PC-9 (cell line): ENCODE measurements around the gene FAM181B. TPM values are rescaled to one million over a fixed set of nuclear protein-coding genes. Genes with fewer than 3 reads are reported as not detected.
A peak's percentile ranks its signal among the peaks of the same experiment; 100 is the strongest.

Experiments used
- BruUV-seq: library from RNA; stranded (reverse); fragments of 400-500 nt; replicated peaks from 2 replicates; lab custom pipeline; 2021; lab: Mats Ljungman, UMichigan
- CTCF ChIA-PET: fragments of 300-600 bp; sonication (Branson Sonifier 250); formaldehyde crosslinking; loops from one replicate; lab custom pipeline; 2022; ENCODE audit warnings: antibody characterized with exemption; lab: Charles Lee
- POLR2A ChIA-PET: fragments of 300-600 bp; sonication (Branson Sonifier 250); formaldehyde crosslinking; loops from one replicate; lab custom pipeline; 2022; ENCODE audit warnings: antibody characterized with exemption; ENCODE audit not compliant: unreplicated experiment; lab: Charles Lee
- DNase-seq, 2 experiments: peaks; one replicate each; pipeline versions ENCODE4 v3.0.0 to v3.0.0-alpha.2; 2015 to 2022; ENCODE audit warnings: mixed read lengths in 1 of 2
- H2AFZ ChIP-seq: fragments of 200-600 bp; sonication (generic); 2 replicates; pipeline ENCODE4 v1.8.1; 2017; ENCODE audit warnings: antibody characterized with exemption
- H3F3A ChIP-seq: fragments of 200-600 bp; sonication (generic); 2 replicates; pipeline ENCODE4 v1.8.1; 2017; ENCODE audit warnings: antibody characterized with exemption, mild to moderate bottlenecking, low read depth; ENCODE audit not compliant: insufficient read depth
- H3K27ac ChIP-seq: fragments of 200-600 bp; sonication (generic); 2 replicates; pipeline ENCODE4 v1.6.1; 2016; ENCODE audit warnings: mixed run types
- H3K27me3 ChIP-seq: fragments of 200-600 bp; sonication (generic); 2 replicates; pipeline ENCODE4 v1.6.1; 2016; ENCODE audit warnings: low read depth, mixed run types; ENCODE audit not compliant: insufficient read depth
- H3K36me3 ChIP-seq: fragments of 200-600 bp; sonication (generic); 2 replicates; pipeline ENCODE4 v1.6.1; 2016; ENCODE audit warnings: low read depth, mixed run types
- H3K4me1 ChIP-seq: fragments of 200-600 bp; sonication (generic); replicated peaks from 2 replicates; pipeline ENCODE4 v1.6.1; 2016; ENCODE audit warnings: mixed run types; ENCODE audit not compliant: insufficient read depth
- H3K4me2 ChIP-seq: fragments of 200-600 bp; sonication (generic); 2 replicates; pipeline ENCODE4 v1.6.1; 2017; ENCODE audit warnings: mixed run types
- H3K4me3 ChIP-seq: fragments of 200-600 bp; sonication (generic); 2 replicates; pipeline ENCODE4 v1.6.1; 2016; ENCODE audit warnings: mixed run types
- H3K79me2 ChIP-seq: fragments of 200-600 bp; sonication (generic); 2 replicates; pipeline ENCODE4 v1.6.1; 2017; ENCODE audit warnings: low read depth, mixed run types
- H3K9me2 ChIP-seq: fragments of 200-600 bp; sonication (generic); 2 replicates; pipeline ENCODE4 v1.8.1; 2017; ENCODE audit warnings: mild to moderate bottlenecking; ENCODE audit not compliant: insufficient read depth
- H3K9me3 ChIP-seq: fragments of 200-600 bp; sonication (generic); 2 replicates; pipeline ENCODE4 v1.8.1; 2016; ENCODE audit warnings: low read depth; ENCODE audit not compliant: insufficient read depth
- H4K20me1 ChIP-seq: fragments of 200-600 bp; sonication (generic); 2 replicates; pipeline ENCODE4 v1.8.1; 2017; ENCODE audit not compliant: insufficient read depth
- EZH2 ChIP-seq: fragments of 200-600 bp; sonication (generic); IDR thresholded peaks from 2 replicates; pipeline ENCODE4 v1.8.0; 2017; ENCODE audit warnings: antibody characterized with exemption, low read depth
- intact Hi-C: fragments of 100-400 bp; cut with micrococcal nuclease; formaldehyde crosslinking; loops from one replicate; pipeline ENCODE4 v1.10.0; 2022; ENCODE audit not compliant: unreplicated experiment
- total RNA-seq: library from RNA; stranded (reverse); gene quantifications from 2 replicates; pipeline ENCODE4 v1.2.3, GENCODE V29; 2021
- TF ChIP-seq, protein P1 (sequence below): fragments of 200-600 bp; sonication (generic); conservative IDR thresholded peaks from 2 replicates; pipeline ENCODE4 v1.6.1; 2017; ENCODE audit warnings: mixed run types, antibody characterized with exemption, mild to moderate bottlenecking, moderate library complexity

The FAM181B gene
- total RNA-seq, 1 experiment from 2014 or later = not detected

DNA sequence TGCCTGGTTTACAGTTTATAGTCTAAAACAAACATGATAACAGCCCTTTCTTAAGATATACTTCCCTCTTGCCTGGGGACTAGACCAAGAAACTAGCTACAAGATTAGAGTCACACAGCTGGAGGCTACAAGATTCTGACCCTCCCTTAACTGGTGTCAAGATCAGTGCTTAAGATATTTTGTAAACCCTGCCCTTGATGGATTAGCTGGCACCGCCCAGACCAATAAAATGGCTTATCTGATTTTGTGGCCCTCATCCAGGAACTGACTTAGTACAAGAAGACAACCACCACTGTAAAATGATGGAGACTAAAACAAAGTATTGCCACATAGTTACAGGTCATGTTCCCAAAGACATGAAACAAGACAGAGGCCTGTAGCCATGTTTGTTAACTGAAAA, 53.4 kb downstream of the FAM181B start:
- no peaks in the 10 kb centered on the region for H4K20me1 ChIP-seq
- no peak overlapping the region for H3K4me2 ChIP-seq
- no TSS peak for BruUV-seq
- DNase-seq = peak in 1 of 2 experiments; percentile 92
- TF ChIP-seq, protein P1, sequence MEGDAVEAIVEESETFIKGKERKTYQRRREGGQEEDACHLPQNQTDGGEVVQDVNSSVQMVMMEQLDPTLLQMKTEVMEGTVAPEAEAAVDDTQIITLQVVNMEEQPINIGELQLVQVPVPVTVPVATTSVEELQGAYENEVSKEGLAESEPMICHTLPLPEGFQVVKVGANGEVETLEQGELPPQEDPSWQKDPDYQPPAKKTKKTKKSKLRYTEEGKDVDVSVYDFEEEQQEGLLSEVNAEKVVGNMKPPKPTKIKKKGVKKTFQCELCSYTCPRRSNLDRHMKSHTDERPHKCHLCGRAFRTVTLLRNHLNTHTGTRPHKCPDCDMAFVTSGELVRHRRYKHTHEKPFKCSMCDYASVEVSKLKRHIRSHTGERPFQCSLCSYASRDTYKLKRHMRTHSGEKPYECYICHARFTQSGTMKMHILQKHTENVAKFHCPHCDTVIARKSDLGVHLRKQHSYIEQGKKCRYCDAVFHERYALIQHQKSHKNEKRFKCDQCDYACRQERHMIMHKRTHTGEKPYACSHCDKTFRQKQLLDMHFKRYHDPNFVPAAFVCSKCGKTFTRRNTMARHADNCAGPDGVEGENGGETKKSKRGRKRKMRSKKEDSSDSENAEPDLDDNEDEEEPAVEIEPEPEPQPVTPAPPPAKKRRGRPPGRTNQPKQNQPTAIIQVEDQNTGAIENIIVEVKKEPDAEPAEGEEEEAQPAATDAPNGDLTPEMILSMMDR = no peak
- TF ChIP-seq EZH2 = no peak
- CTCF ChIA-PET = interaction anchor here (0.7 to 1.2 kb wide), 2 partner anchors 16 to 117 kb away, joined by 3 to 5 read pairs; no protein-coding TSS in a partner anchor
- peaks cover 10% of the 10 kb centered on the region; the same call in 1 of the 2 replicates for H3F3A ChIP-seq
- no peaks in the 10 kb centered on the region for H3K9me2 ChIP-seq
- H3K27me3 ChIP-seq = no peaks in the 10 kb centered on the region
- no peak overlapping the region for H3K4me3 ChIP-seq
- intact Hi-C loops = no loop called here
- no peak overlapping the region for H3K27ac ChIP-seq
- H3K4me1 ChIP-seq = peaks cover 11% of the 10 kb centered on the region
- POLR2A ChIA-PET = no interaction called here
- no peak overlapping the region for H2AFZ ChIP-seq
- H3K36me3 ChIP-seq = no peaks in the 10 kb centered on the region
- no peaks in the 10 kb centered on the region for H3K79me2 ChIP-seq
- no peaks in the 10 kb centered on the region for H3K9me3 ChIP-seq

Other genes with a start within 250 kb of the FAM181B start
- 42.7 and 46.2 TPM in 2 replicates for gene PRCP, start 166.6 kb upstream of the FAM181B start, total RNA-seq
- 6.1 and 12.4 TPM in 2 replicates for gene DDIAS, start 167.9 kb upstream of the FAM181B start, total RNA-seq